NB4 (cell line): ENCODE results near the gene OR8B3.
"Not testable (repeated sequence)": the region's sequence is repeated elsewhere in the genome, so short reads cannot be mapped to it uniquely, and the experiment has no call there.

ENCODE experiments used
- DNase-seq: peaks from one replicate; pipeline ENCODE4 v3.0.0; 2010; ENCODE audit warnings: low read depth
- H3K4me3 ChIP-seq: one replicate; pipeline ENCODE4 v1.5.1; 2011; ENCODE audit warnings: mild to moderate bottlenecking, low read depth, low read length, moderate library complexity
- CTCF ChIP-seq: IDR thresholded peaks from one replicate; pipeline ENCODE4 v1.5.1; 2012; ENCODE audit warnings: low read depth, low read length
- MAX ChIP-seq: IDR thresholded peaks from 2 replicates; pipeline ENCODE4 v1.6.1; 2011; ENCODE audit warnings: low read depth, low read length
- MYC ChIP-seq: IDR thresholded peaks from 2 replicates; pipeline ENCODE4 v1.6.1; 2011; ENCODE audit warnings: low read depth, low read length
- POLR2A ChIP-seq: IDR thresholded peaks from 2 replicates; pipeline ENCODE4 v1.6.1; 2011; ENCODE audit warnings: mild to moderate bottlenecking; ENCODE audit not compliant: insufficient read length; ENCODE audit errors: extremely low read depth

Gene OR8B3

GRCh38 chr11:124424384-124424921 lies 25.6 kb upstream of the OR8B3 start, which contains the start of gene OR8B4:
OR8B4 (minus strand) TSS chr11:124424871; CDS start chr11:124424871, 0 bp downstream.
- no peak for DNase-seq
- TF ChIP-seq MAX, result no peak
- TF ChIP-seq CTCF, result no peak
- TF ChIP-seq MYC, result no peak
- TF ChIP-seq POLR2A, result no peak

GRCh38 chr11:124421043-124421442 lies 22.2 kb upstream of the OR8B3 start:
- TF ChIP-seq POLR2A (no peak), MAX (no peak), MYC (no peak), CTCF (no peak)
- H3K4me3 ChIP-seq, result no peak overlapping the region
- DNase-seq, result no peak

More at GRCh38 chr11:124424384-124424921, 25.6 kb upstream of the OR8B3 start, which contains the start of gene OR8B4:
- no peak within 1 kb of the TSS for H3K4me3 ChIP-seq

- TF ChIP-seq POLR2A (no peak), CTCF (peak; percentile 56)
- no peak overlapping the region for H3K4me3 ChIP-seq
- DNase-seq, result peak; percentile 61
Observed at GRCh38 chr11:124415356-124415923, 16.6 kb upstream of the OR8B3 start.

- DNase-seq, result no peak
Observed at GRCh38 chr11:124409906-124410305, 11.1 kb upstream of the OR8B3 start.

GRCh38 chr11:124405581-124405980 lies 6.8 kb upstream of the OR8B3 start:
- TF ChIP-seq MAX, result no peak
- H3K4me3 ChIP-seq, result no peak overlapping the region
- DNase-seq, result no peak

More at GRCh38 chr11:124409906-124410305, 11.1 kb upstream of the OR8B3 start:
- H3K4me3 ChIP-seq, result no peak overlapping the region
- TF ChIP-seq MYC (no peak), POLR2A (no peak), CTCF (no peak), MAX (no peak)

GRCh38 chr11:124403186-124403585 lies 4.4 kb upstream of the OR8B3 start:
- not testable (repeated sequence) for H3K4me3 ChIP-seq, DNase-seq

GRCh38 chr11:124402326-124402922 lies 3.6 kb upstream of the OR8B3 start:
- DNase-seq, result peak; percentile 67
- no peak overlapping the region for H3K4me3 ChIP-seq
- TF ChIP-seq MYC (no peak), MAX (no peak), POLR2A (no peak), CTCF (peak; percentile 85)

- H3K4me3 ChIP-seq, DNase-seq: not testable (repeated sequence)
Observed at GRCh38 chr11:124396847-124397246, 2.0 kb downstream of the OR8B3 start.
